ENCODE measurements around the gene SMIM14. TPM values are rescaled to one million over a fixed set of nuclear protein-coding genes. Genes with fewer than 3 reads are reported as not detected.
"Not testable (repeated sequence)": the region's sequence is repeated elsewhere in the genome, so short reads cannot be mapped to it uniquely, and the experiment has no call there.

Gene SMIM14
- total RNA-seq, 1 donor from 2014 or later, result 91.0 TPM

GRCh38 chr4:39616651-39617050, 22.0 kb downstream of the SMIM14 start:
- no peaks in the 10 kb centered on the region for H3K9me3 ChIP-seq (ENCODE audit: low read depth)
- no peak overlapping the region for H3K27ac ChIP-seq
- no peaks in the 10 kb centered on the region for H3K36me3 ChIP-seq
- no peaks in the 10 kb centered on the region for H3K27me3 ChIP-seq
- Mint-ChIP-seq H3K27me3 (ENCODE audit: insufficient read depth, low read depth) (peaks cover 3% of the 10 kb centered on the region), H3K4me3 (no peak overlapping the region), H3K27ac (no peak overlapping the region), H3K36me3 (no peaks in the 10 kb centered on the region), H3K9me3 (no peaks in the 10 kb centered on the region), H3K4me1 (peaks cover 7% of the 10 kb centered on the region)
- no peak overlapping the region for H3K4me2 ChIP-seq
- H3K79me2 ChIP-seq (ENCODE audit: low read depth), result no peaks in the 10 kb centered on the region
- no peak overlapping the region for H3K9ac ChIP-seq
- H2AFZ ChIP-seq (replicated peaks), result no peak overlapping the region
- H3K4me1 ChIP-seq, result no peaks in the 10 kb centered on the region
- peaks cover 9% of the 10 kb centered on the region for H4K20me1 ChIP-seq (ENCODE audit: low read depth)
- H3K4me3 ChIP-seq, result no peak overlapping the region
- no peak for DNase-seq (ENCODE audit: low spot score)
- H3F3A ChIP-seq (ENCODE audit: low read depth), result peaks cover 9% of the 10 kb centered on the region
- TF ChIP-seq CTCF (IDR thresholded peaks at IDR 0.05), result no peak
- no peak for TF ChIP-seq EZH2phosphoT487 (IDR thresholded peaks at IDR 0.05)
- TF ChIP-seq EZH2 (IDR thresholded peaks at IDR 0.05), result no peak

GRCh38 chr4:39616112-39616511, 22.6 kb downstream of the SMIM14 start:
- not testable (repeated sequence) for H3K27ac Mint-ChIP-seq; H3K79me2 ChIP-seq (ENCODE audit: low read depth); H3K27ac ChIP-seq; H2AFZ ChIP-seq (replicated peaks); DNase-seq (ENCODE audit: low spot score); H3F3A ChIP-seq (ENCODE audit: low read depth); H3K36me3 ChIP-seq; H3K4me3 Mint-ChIP-seq; H3K9ac ChIP-seq; H4K20me1 ChIP-seq (ENCODE audit: low read depth); H3K4me1 ChIP-seq; H3K27me3 Mint-ChIP-seq (ENCODE audit: insufficient read depth, low read depth); H3K36me3 Mint-ChIP-seq; H3K27me3 ChIP-seq; H3K4me2 ChIP-seq; H3K4me3 ChIP-seq; H3K4me1 Mint-ChIP-seq; H3K9me3 ChIP-seq (ENCODE audit: low read depth); H3K9me3 Mint-ChIP-seq

DNA sequence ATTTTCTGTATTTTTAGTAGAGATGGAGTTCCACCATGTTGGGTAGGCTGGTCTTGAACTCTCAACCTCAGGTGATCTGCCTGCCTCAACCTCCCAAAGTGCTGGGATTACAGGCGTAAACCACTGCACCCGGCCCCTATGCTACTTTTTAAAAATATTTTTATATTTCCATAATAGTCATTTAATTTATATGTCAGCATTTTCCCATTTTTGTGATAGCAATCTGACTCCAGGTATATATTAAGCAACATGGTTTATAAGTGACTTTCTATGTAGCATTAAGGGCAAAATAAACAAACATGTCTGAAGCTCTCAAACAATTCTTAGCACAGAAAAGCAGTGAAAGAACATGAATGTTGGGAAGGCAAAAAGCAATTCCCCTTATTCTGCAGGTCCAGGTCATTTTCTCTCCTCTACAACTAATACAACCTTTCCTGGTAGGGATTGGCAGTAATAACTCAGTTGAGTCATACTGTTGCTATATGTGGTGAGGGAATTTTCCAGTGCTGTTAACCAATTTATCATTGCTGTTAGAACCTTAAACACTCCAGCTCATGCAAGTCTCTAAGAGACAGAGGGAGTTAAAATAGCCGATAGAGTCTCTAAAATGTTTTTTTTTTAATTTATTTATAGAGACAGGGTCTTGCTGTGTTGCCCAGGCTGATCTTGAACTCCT, 24.0 kb downstream of the SMIM14 start:
- no peak overlapping the region for H3K4me2 ChIP-seq
- Mint-ChIP-seq H3K27ac (no peak overlapping the region), H3K36me3 (peaks cover 4% of the 10 kb centered on the region), H3K4me1 (peaks cover under 1% of the 10 kb centered on the region), H3K4me3 (no peak overlapping the region), H3K9me3 (no peaks in the 10 kb centered on the region), H3K27me3 (ENCODE audit: insufficient read depth, low read depth) (peaks cover 5% of the 10 kb centered on the region)
- no peak overlapping the region for H3K9ac ChIP-seq
- H3K79me2 ChIP-seq (ENCODE audit: low read depth), result no peaks in the 10 kb centered on the region
- H3K27ac ChIP-seq, result no peak overlapping the region
- H3K9me3 ChIP-seq (ENCODE audit: low read depth), result no peaks in the 10 kb centered on the region
- no peaks in the 10 kb centered on the region for H3K36me3 ChIP-seq
- H3K4me3 ChIP-seq, result no peak overlapping the region
- no peak overlapping the region for H2AFZ ChIP-seq (replicated peaks)
- TF ChIP-seq CTCF (IDR thresholded peaks at IDR 0.05) (no peak), EZH2 (IDR thresholded peaks at IDR 0.05) (no peak), EZH2phosphoT487 (IDR thresholded peaks at IDR 0.05) (no peak)
- peaks cover 9% of the 10 kb centered on the region for H4K20me1 ChIP-seq (ENCODE audit: low read depth)
- H3K4me1 ChIP-seq, result no peaks in the 10 kb centered on the region
- peaks cover 9% of the 10 kb centered on the region for H3F3A ChIP-seq (ENCODE audit: low read depth)
- H3K27me3 ChIP-seq, result no peaks in the 10 kb centered on the region
- no peak for DNase-seq (ENCODE audit: low spot score)

DNA sequence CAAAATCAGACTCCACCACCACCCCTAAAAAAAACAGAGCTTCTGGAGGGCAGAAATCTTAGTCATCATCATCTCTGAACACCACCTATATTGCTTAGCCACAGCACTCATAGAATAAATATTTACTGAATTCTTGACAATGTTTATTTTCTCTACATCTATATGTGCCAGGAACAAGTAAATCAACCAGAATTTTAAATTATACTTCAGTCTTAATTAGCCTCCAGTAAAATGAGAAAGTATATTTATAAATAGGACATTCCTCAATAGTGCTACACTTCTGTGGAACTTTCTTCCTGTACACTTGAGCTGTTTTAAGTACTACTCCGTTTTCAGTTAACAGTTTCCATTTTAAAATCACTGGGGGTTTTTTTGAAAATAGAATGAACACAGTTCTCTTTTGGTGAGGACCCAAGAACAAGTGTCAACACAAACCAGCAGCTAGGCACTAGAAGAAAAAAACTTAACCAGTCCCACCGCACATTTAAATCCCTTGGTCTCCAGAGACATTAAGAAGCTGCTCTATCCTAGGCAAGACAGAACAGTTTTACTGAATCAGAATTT, 25.5 kb downstream of the SMIM14 start:
- no peak overlapping the region for H3K27ac Mint-ChIP-seq
- Histone ChIP-seq H3K4me2 (no peak overlapping the region), H3K27me3 (no peaks in the 10 kb centered on the region), H4K20me1 (ENCODE audit: low read depth) (peaks cover 5% of the 10 kb centered on the region), H3K9me3 (ENCODE audit: low read depth) (no peaks in the 10 kb centered on the region), H2AFZ (replicated peaks) (no peak overlapping the region), H3K36me3 (no peaks in the 10 kb centered on the region), H3K79me2 (ENCODE audit: low read depth) (no peaks in the 10 kb centered on the region), H3K9ac (no peak overlapping the region), H3K27ac (no peak overlapping the region), H3F3A (ENCODE audit: low read depth) (peaks cover 4% of the 10 kb centered on the region), H3K4me3 (no peak overlapping the region), H3K4me1 (no peaks in the 10 kb centered on the region)
- H3K4me3 Mint-ChIP-seq, result no peak overlapping the region
- no peaks in the 10 kb centered on the region for H3K9me3 Mint-ChIP-seq
- no peak for DNase-seq (ENCODE audit: low spot score)
- peaks cover 6% of the 10 kb centered on the region for H3K4me1 Mint-ChIP-seq
- peaks cover 5% of the 10 kb centered on the region for H3K27me3 Mint-ChIP-seq (ENCODE audit: insufficient read depth, low read depth)
- H3K36me3 Mint-ChIP-seq, result peaks cover 11% of the 10 kb centered on the region
- TF ChIP-seq EZH2 (IDR thresholded peaks at IDR 0.05) (no peak), CTCF (IDR thresholded peaks at IDR 0.05) (no peak)

Measured in neural progenitor cell (in vitro differentiated cells).